ENCODE results near the gene THSD7B.

GRCh38 chr2:137096187-137096586 lies 330.8 kb downstream of the THSD7B start:
- TF ChIP-seq POLR2A (IDR thresholded peaks at IDR 0.05) (no peak), POLR2AphosphoS5 (IDR thresholded peaks at IDR 0.05) (no peak), CTCF (IDR thresholded peaks at IDR 0.05) (no peak), EP300 (IDR thresholded peaks at IDR 0.05) (no peak)
